B cell (primary cell): Measurements from ENCODE around the gene GFOD2. TPM values are rescaled to one million over a fixed set of nuclear protein-coding genes. Genes with fewer than 3 reads are reported as not detected.
A peak's percentile ranks its signal among the peaks of the same experiment; 100 is the strongest.

Experiments used
- ATAC-seq: fragments of 200-7000 bp; cut with Tn5 transposase; one replicate; pipeline ENCODE4 v1.10.0; 2021; ENCODE audit warnings: low read depth, mild to moderate bottlenecking, moderate number of reproducible peaks, moderate library complexity
- CTCF ChIA-PET: fragments of 350-600 bp; sonication (Branson Sonifier 250); formaldehyde crosslinking; loops from one replicate; lab custom pipeline; 2021; ENCODE audit warnings: antibody characterized with exemption, inconsistent platforms; lab: Charles Lee
- POLR2A ChIA-PET: fragments of 350-600 bp; sonication (Branson Sonifier 250); formaldehyde crosslinking; loops from one replicate; lab custom pipeline; 2021; ENCODE audit warnings: antibody characterized with exemption; lab: Charles Lee
- DNase-seq: peaks from one replicate; pipeline ENCODE4 v3.0.0; 2013
- H2AFZ ChIP-seq: 2 replicates; pipeline ENCODE4 v1.6.1; 2012; ENCODE audit warnings: mild to moderate bottlenecking, low read depth, low read length; ENCODE audit not compliant: insufficient read depth, poor library complexity, severe bottlenecking
- H3K27ac ChIP-seq, 2 donors: 1 replicate in 1 of 2; 2 replicates in 1 of 2; pipeline ENCODE4 v1.5.1; 2012 to 2013; ENCODE audit warnings: low read length in 2 of 2, mild to moderate bottlenecking in 2 of 2, moderate library complexity in 1 of 2
- H3K27me3 ChIP-seq, 4 experiments: fragments of 200-600 bp in 1 of 4; sonication (generic) in 1 of 4; replicated peaks in 1 of 4; 1 replicate in 2 of 4; 2 replicates in 2 of 4; pipeline versions ENCODE4 v1.6.1 to v1.7.0; 2013 to 2016; ENCODE audit warnings: low read length in 3 of 4, mild to moderate bottlenecking in 2 of 4, mixed read lengths in 1 of 4, moderate library complexity in 1 of 4; ENCODE audit not compliant: insufficient read depth in 4 of 4, control insufficient read depth in 3 of 4; ENCODE audit errors: control extremely low read depth in 1 of 4
- H3K36me3 ChIP-seq, 2 experiments: replicated peaks in 1 of 2; 1 replicate in 1 of 2; 2 replicates in 1 of 2; pipeline versions ENCODE4 v1.6.1 to v1.7.1; 2013; ENCODE audit warnings: low read length in 1 of 2; ENCODE audit not compliant: insufficient read depth in 2 of 2, control insufficient read depth in 1 of 2; ENCODE audit errors: control extremely low read depth in 1 of 2, extremely low read depth in 1 of 2
- H3K4me1 ChIP-seq, 2 donors: fragments of 200-600 bp in 1 of 2; sonication (generic) in 1 of 2; 1 replicate in 1 of 2; 2 replicates in 1 of 2; pipeline versions ENCODE4 v1.5.1 to v1.6.1; 2013 to 2017; ENCODE audit warnings: low read length in 2 of 2; ENCODE audit not compliant: control insufficient read depth in 2 of 2, insufficient read depth in 2 of 2
- H3K4me2 ChIP-seq: replicated peaks from 2 replicates; pipeline ENCODE3; 2012; ENCODE audit warnings: mild to moderate bottlenecking, low read depth, low read length; ENCODE audit not compliant: poor library complexity, severe bottlenecking
- H3K4me3 ChIP-seq, 5 experiments: fragments of 200-600 bp in 1 of 5; sonication (generic) in 1 of 5; 1 replicate in 3 of 5; 2 replicates in 2 of 5; pipeline versions ENCODE4 v1.5.1 to v1.7.0; 2011 to 2016; ENCODE audit warnings: low read length in 4 of 5, mild to moderate bottlenecking in 4 of 5, low read depth in 2 of 5, control low read depth in 1 of 5, moderate library complexity in 1 of 5; ENCODE audit not compliant: insufficient read depth in 1 of 5; ENCODE audit errors: control extremely low read depth in 1 of 5, extremely low read depth in 1 of 5
- H3K79me2 ChIP-seq: fragments of 200-600 bp; sonication (generic); one replicate; pipeline ENCODE4 v1.6.0; 2016; ENCODE audit warnings: low read length; ENCODE audit not compliant: control insufficient read depth, insufficient read depth
- H3K9ac ChIP-seq: fragments of 200-600 bp; sonication (generic); 2 replicates; pipeline ENCODE4 v1.6.1; 2017; ENCODE audit warnings: mild to moderate bottlenecking, low read length, moderate library complexity
- H3K9me3 ChIP-seq, 3 donors: one replicate each; pipeline versions ENCODE4 v1.6.1 to v1.7.1; 2013; ENCODE audit warnings: low read length in 2 of 3; ENCODE audit not compliant: control insufficient read depth in 2 of 3, insufficient read depth in 1 of 3; ENCODE audit errors: control extremely low read depth in 1 of 3
- H4K20me1 ChIP-seq: 2 replicates; pipeline ENCODE4 v1.6.0; 2012; ENCODE audit warnings: mild to moderate bottlenecking, low read length; ENCODE audit not compliant: insufficient read depth, control insufficient read depth, poor library complexity, severe bottlenecking
- H3K27ac Mint-ChIP-seq: one replicate; pipeline ENCODE4 v1.8.0; 2021; ENCODE audit warnings: mixed read lengths
- H3K27me3 Mint-ChIP-seq: one replicate; pipeline ENCODE4 v1.8.0; 2021; ENCODE audit warnings: mixed read lengths
- H3K4me1 Mint-ChIP-seq: one replicate; pipeline ENCODE4 v1.8.0; 2021; ENCODE audit warnings: mixed read lengths
- H3K4me3 Mint-ChIP-seq: one replicate; pipeline ENCODE4 v1.8.0; 2021; ENCODE audit warnings: mixed read lengths
- H3K9me3 Mint-ChIP-seq: one replicate; pipeline ENCODE4 v1.8.0; 2022; ENCODE audit warnings: mixed read lengths; ENCODE audit not compliant: insufficient read depth
- EZH2 ChIP-seq: IDR thresholded peaks from 2 replicates; pipeline ENCODE4 v1.6.1; 2012; ENCODE audit warnings: borderline replicate concordance, low read depth, mild to moderate bottlenecking, moderate library complexity, low read length; ENCODE audit not compliant: insufficient read depth, poor library complexity, severe bottlenecking
- WGBS: methylation state at CpG from one replicate; pipeline ENCODE4 v1.1.5; 2013; ENCODE audit warnings: missing lambda C conversion rate; ENCODE audit not compliant: insufficient coverage; 5-methylcytosine and 5-hydroxymethylcytosine counted together
- intact Hi-C: fragments of 100-400 bp; cut with micrococcal nuclease; formaldehyde crosslinking; loops from one replicate; pipeline ENCODE4 v1.10.0; 2022
- polyA plus RNA-seq: library from polyadenylated mRNA; depleted of rRNA; stranded (reverse); fragments of >200 nt; gene quantifications from 2 replicates; pipeline ENCODE4 v1.2.3, GENCODE V29; 2012
- total RNA-seq, 2 donors: library from RNA; stranded (reverse); fragments of 120-200 nt in 1 of 2; gene quantifications; 1 replicate in 1 of 2; 2 replicates in 1 of 2; pipeline versions ENCODE4 v1.2.3 to v1.2.4, GENCODE V29; 2013 to 2022
- TF ChIP-seq, protein P1 (sequence below): fragments of 200-600 bp; IDR thresholded peaks from one replicate; pipeline ENCODE4 v1.8.0; 2022; ENCODE audit warnings: antibody characterized with exemption, mild to moderate bottlenecking

Gene GFOD2
- total and polyA plus RNA-seq, 2 donors (not counting 1 experiment from before 2014, with no cell fraction given) = 11.9 to 18.2 TPM

DNA sequence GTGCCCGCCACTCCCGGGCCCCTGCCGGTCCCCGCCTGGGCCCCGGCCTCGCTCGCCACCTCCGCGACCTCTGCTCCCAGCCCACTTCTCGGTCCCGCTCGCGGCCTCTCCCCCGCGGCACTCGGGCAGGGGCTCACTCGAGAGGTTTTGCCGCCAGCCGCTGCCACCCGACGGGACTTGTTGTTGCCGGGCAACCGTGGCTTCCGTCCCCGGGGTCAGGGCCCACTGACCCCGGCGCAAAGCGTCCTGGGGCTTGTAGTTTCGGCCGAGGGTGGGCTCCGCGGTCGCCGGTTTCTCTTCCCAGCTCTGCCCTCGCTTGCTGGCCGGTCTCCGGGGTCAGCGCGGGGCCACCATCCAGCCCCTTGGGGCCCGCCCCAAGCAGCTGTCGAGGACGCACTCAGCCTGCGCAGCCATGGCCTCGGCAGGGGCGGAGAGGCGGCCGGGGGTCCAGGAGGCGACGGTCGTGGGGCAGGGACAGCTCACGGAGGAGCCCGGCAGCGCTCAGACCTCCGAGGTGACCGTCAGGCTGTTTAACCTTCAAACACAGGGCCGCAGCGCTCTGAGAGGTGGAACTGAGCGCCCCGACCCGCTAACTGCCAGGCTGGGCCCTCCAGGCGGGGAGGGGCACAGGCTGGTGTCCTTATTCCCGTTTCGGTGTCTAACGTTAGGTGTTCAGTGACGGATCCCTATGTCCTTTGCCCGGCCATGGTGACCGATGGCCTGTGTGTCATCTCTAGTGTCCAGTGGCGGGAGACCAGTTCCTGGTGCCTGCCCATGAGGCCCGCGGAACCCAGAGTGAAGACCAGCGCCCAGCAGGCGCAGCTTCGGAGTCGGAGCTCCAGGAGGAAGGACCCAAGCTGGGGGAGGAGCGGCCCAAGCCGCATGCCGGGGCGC is 52.3 kb downstream of the GFOD2 start, which contains the start of the genes C16orf86 and ENKD1:
TSS of gene C16orf86 (plus strand) at position 256 of the 894 bp plus-strand sequence. CDS start at position 413, 157 bp downstream.
TSS of gene ENKD1 (minus strand) at position 192 of the 894 bp plus-strand sequence. CDS start 308 bp downstream, outside the sequence.
- no peaks in the 10 kb centered on the region for H4K20me1 ChIP-seq
- TF ChIP-seq EZH2 = no peak
- TF ChIP-seq, protein P1, sequence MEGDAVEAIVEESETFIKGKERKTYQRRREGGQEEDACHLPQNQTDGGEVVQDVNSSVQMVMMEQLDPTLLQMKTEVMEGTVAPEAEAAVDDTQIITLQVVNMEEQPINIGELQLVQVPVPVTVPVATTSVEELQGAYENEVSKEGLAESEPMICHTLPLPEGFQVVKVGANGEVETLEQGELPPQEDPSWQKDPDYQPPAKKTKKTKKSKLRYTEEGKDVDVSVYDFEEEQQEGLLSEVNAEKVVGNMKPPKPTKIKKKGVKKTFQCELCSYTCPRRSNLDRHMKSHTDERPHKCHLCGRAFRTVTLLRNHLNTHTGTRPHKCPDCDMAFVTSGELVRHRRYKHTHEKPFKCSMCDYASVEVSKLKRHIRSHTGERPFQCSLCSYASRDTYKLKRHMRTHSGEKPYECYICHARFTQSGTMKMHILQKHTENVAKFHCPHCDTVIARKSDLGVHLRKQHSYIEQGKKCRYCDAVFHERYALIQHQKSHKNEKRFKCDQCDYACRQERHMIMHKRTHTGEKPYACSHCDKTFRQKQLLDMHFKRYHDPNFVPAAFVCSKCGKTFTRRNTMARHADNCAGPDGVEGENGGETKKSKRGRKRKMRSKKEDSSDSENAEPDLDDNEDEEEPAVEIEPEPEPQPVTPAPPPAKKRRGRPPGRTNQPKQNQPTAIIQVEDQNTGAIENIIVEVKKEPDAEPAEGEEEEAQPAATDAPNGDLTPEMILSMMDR = no peak
- H3K27ac ChIP-seq = peak within 1 kb of the TSS; percentile 77 to 86
- ChIA-PET CTCF (interaction anchor here (0.6 to 11.7 kb wide), 28 partner anchors 12 to 374 kb away, joined by 3 to 136 read pairs (median 5); partner anchors contain the start of genes ATP6V0D1, CARMIL2, CTCF and GFOD2), POLR2A (interaction anchor here (0.6 to 2.7 kb wide), 5 partner anchors 114 to 186 kb away, joined by 3 to 16 read pairs (median 5); partner anchors contain the start of genes ATP6V0D1, RANBP10 and TSNAXIP1)
- intact Hi-C loops = loop anchor here (1.0 to 10.0 kb wide), 4 partner anchors 139 to 1468 kb away; partner anchors contain the start of genes CHTF8, FHOD1, RANBP10 and SLC9A5
- Mint-ChIP-seq H3K27ac (peak within 1 kb of the TSS; percentile 84), H3K4me1 (peaks cover 43% of the 10 kb centered on the region), H3K4me3 (peak within 1 kb of the TSS; percentile 91), H3K27me3 (no peaks in the 10 kb centered on the region), H3K9me3 (no peaks in the 10 kb centered on the region)
- H2AFZ ChIP-seq = peak within 1 kb of the TSS; percentile 100
- peaks cover 9% of the 10 kb centered on the region for H3K79me2 ChIP-seq
- no peaks in the 10 kb centered on the region for H3K27me3 ChIP-seq
- peaks cover 0 to 3% of the 10 kb centered on the region in 2 experiments for H3K36me3 ChIP-seq
- ATAC-seq (peak; percentile 67), DNase-seq (peak; percentile 90)
- peak within 1 kb of the TSS; percentile 87 for H3K9ac ChIP-seq
- peak within 1 kb of the TSS; percentile 99 for H3K4me2 ChIP-seq
- 4% methylated on average over 78 of the region's 78 CpGs for WGBS
- peak within 1 kb of the TSS; percentile 54 to 91 (median 79) for H3K4me3 ChIP-seq
- H3K9me3 ChIP-seq = no peaks in the 10 kb centered on the region
- peaks cover 34 to 42% of the 10 kb centered on the region in 2 donors for H3K4me1 ChIP-seq
